GM19397 (cell line): ENCODE results near the gene GRAP.
"Not testable (repeated sequence)": the region's sequence is repeated elsewhere in the genome, so short reads cannot be mapped to it uniquely, and the experiment has no call there.

ENCODE experiments used
- ATAC-seq: cut with Tn5 transposase; IDR thresholded peaks from one replicate; pipeline ENCODE4 v1.9.1; 2021; ENCODE audit warnings: mild to moderate bottlenecking, moderate library complexity; ENCODE audit not compliant: unreplicated experiment

Gene GRAP

GRCh38 chr17:19043032-19043431 is 3.7 kb downstream of the GRAP start:
- ATAC-seq, result not testable (repeated sequence)

GRCh38 chr17:19042369-19042768 is 4.4 kb downstream of the GRAP start:
- not testable (repeated sequence) for ATAC-seq

- ATAC-seq, result not testable (repeated sequence)
Measured at GRCh38 chr17:19041871-19042270, 4.9 kb downstream of the GRAP start.

- not testable (repeated sequence) for ATAC-seq
Measured at GRCh38 chr17:19040350-19040749, 6.4 kb downstream of the GRAP start.

GRCh38 chr17:19038730-19039129 is 8.0 kb downstream of the GRAP start:
- ATAC-seq, result not testable (repeated sequence)

GRCh38 chr17:19038007-19038406 is 8.8 kb downstream of the GRAP start:
- ATAC-seq, result not testable (repeated sequence)

- ATAC-seq, result not testable (repeated sequence)
Measured at GRCh38 chr17:19037547-19037946, 9.2 kb downstream of the GRAP start.

GRCh38 chr17:19036186-19036585 is 10.6 kb downstream of the GRAP start:
- ATAC-seq, result not testable (repeated sequence)

- peak; percentile 43 for ATAC-seq
Measured at GRCh38 chr17:19032377-19032988, 14.3 kb downstream of the GRAP start.

GRCh38 chr17:19031729-19032128 is 15.0 kb downstream of the GRAP start:
- ATAC-seq, result peak; percentile 39

GRCh38 chr17:19030771-19031449 is 15.8 kb downstream of the GRAP start:
- ATAC-seq, result not testable (repeated sequence)

GRCh38 chr17:19029740-19030139 is 17.0 kb downstream of the GRAP start:
- not testable (repeated sequence) for ATAC-seq

GRCh38 chr17:19028671-19029070 is 18.1 kb downstream of the GRAP start:
- ATAC-seq, result not testable (repeated sequence)

GRCh38 chr17:19024101-19025078 is 22.4 kb downstream of the GRAP start:
- no peak for ATAC-seq

- no peak for ATAC-seq
Measured at GRCh38 chr17:19023209-19023999, 23.4 kb downstream of the GRAP start.

- ATAC-seq, result no peak
Measured at GRCh38 chr17:19022747-19023146, 24.0 kb downstream of the GRAP start.

GRCh38 chr17:19022128-19022527 is 24.6 kb downstream of the GRAP start:
- ATAC-seq, result no peak

GRCh38 chr17:19021622-19022083 is 25.1 kb downstream of the GRAP start:
- no peak for ATAC-seq

- ATAC-seq, result not testable (repeated sequence)
Measured at GRCh38 chr17:19021011-19021621, 25.6 kb downstream of the GRAP start.

- ATAC-seq, result no peak
Measured at GRCh38 chr17:19020016-19020415, 26.7 kb downstream of the GRAP start.
